Loucy (cell line): Measurements from ENCODE around the gene SDHA.

ENCODE experiments used
- CTCF ChIP-seq: fragments of 200-600 bp; sonication (generic); conservative IDR thresholded peaks from 2 replicates; pipeline ENCODE4 v1.5.1; 2014; ENCODE audit warnings: mild to moderate bottlenecking, antibody characterized with exemption, low read length
- EZH2phosphoT487 ChIP-seq: fragments of 200-600 bp; IDR thresholded peaks from 2 replicates; pipeline ENCODE4 v1.6.1; 2018; ENCODE audit warnings: antibody characterized with exemption, mild to moderate bottlenecking, moderate library complexity, borderline replicate concordance

GRCh38 chr5:264338-264737 is 46.2 kb downstream of the SDHA start:
- TF ChIP-seq EZH2phosphoT487, result no peak
- TF ChIP-seq CTCF, result no peak
